ENCODE results near the gene TTC9C.

DNA sequence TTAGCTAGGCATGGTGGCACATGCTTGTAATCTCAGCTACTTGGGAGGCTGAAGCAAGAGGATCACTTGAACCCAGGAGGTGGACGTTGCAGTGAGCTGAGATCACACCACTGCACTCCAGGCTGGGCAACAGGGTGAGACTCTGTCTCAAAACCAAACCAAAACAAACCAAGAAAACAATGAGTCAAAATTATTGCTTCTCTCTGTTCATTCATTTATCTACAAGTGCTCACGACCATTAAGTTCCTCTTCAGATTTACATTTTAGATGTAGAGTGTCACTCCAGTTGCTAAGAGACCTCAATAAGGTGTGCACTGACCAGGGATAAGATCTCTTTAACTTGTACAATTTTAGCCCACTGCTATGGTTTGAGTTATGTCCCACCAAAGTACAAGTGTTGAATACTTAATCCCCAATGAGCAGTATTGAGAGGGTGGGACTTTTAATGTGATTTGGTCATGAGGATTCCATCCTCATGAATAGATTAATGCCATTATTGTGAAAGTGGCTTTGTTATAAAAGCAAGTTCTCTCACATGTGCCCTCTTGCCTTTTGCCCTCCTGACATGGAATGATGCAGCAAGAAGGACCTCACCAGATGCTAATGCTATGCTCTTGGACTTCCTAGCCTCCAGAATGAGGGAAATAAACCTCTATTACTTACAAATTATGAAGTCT, 8.8 kb upstream of the TTC9C start:
- TF ChIP-seq, protein P1, sequence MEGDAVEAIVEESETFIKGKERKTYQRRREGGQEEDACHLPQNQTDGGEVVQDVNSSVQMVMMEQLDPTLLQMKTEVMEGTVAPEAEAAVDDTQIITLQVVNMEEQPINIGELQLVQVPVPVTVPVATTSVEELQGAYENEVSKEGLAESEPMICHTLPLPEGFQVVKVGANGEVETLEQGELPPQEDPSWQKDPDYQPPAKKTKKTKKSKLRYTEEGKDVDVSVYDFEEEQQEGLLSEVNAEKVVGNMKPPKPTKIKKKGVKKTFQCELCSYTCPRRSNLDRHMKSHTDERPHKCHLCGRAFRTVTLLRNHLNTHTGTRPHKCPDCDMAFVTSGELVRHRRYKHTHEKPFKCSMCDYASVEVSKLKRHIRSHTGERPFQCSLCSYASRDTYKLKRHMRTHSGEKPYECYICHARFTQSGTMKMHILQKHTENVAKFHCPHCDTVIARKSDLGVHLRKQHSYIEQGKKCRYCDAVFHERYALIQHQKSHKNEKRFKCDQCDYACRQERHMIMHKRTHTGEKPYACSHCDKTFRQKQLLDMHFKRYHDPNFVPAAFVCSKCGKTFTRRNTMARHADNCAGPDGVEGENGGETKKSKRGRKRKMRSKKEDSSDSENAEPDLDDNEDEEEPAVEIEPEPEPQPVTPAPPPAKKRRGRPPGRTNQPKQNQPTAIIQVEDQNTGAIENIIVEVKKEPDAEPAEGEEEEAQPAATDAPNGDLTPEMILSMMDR (IDR thresholded peaks at IDR 0.05; ENCODE audit: extremely low read depth in 1 of 2, insufficient read depth in 1 of 2, low read depth in 1 of 2, low read length in 2 of 2) = no peak
- TF ChIP-seq EZH2 (IDR thresholded peaks at IDR 0.05; ENCODE audit: borderline replicate concordance, low read depth, low read length, severe bottlenecking) = no peak
- no peak for TF ChIP-seq POLR2AphosphoS5 (IDR thresholded peaks at IDR 0.05; ENCODE audit: insufficient read depth, low read depth, low read length)
